ENCODE data around the gene SV2A. TPM values are rescaled to one million over a fixed set of nuclear protein-coding genes. Genes with fewer than 3 reads are reported as not detected.

SV2A gene
- total RNA-seq, 1 experiment from 2014 or later, result not detected

GRCh38 chr1:149949911-149950310 lies 32.3 kb upstream of the SV2A start:
- no peak overlapping the region for H3K4me3 Mint-ChIP-seq (ENCODE audit: unreplicated experiment)
- intact Hi-C loops (cut with micrococcal nuclease), result no loop called here
- TF ChIP-seq CTCF (IDR thresholded peaks at IDR 0.05; ENCODE audit: unreplicated experiment), result no peak
- CTCF ChIA-PET, result interaction anchor here (0.6 to 2.5 kb wide), 2 partner anchors 12 to 237 kb away, joined by 3 to 7 read pairs; no protein-coding TSS in a partner anchor
- H3K4me1 Mint-ChIP-seq (ENCODE audit: insufficient read depth, unreplicated experiment), result no peaks in the 10 kb centered on the region
- DNase-seq (ENCODE audit: unreplicated experiment), result no peak
- no peaks in the 10 kb centered on the region for H3K27me3 Mint-ChIP-seq (ENCODE audit: insufficient read depth, unreplicated experiment)
- no TSS peak for BruUV-seq (replicated peaks)
- peaks cover 75% of the 10 kb centered on the region for H3K36me3 Mint-ChIP-seq (ENCODE audit: insufficient read depth, unreplicated experiment)
- peak overlapping the region; percentile 20 for H3K27ac Mint-ChIP-seq (ENCODE audit: low read depth, unreplicated experiment)
- POLR2A ChIA-PET, result interaction anchor here (1.2 to 1.5 kb wide), 2 partner anchors 45 to 63 kb away, joined by 4 to 6 read pairs; a partner anchor contains a TSS
- no peaks in the 10 kb centered on the region for H3K9me3 Mint-ChIP-seq (ENCODE audit: unreplicated experiment)

- POLR2A ChIA-PET, result no interaction called here
- no peak for TF ChIP-seq CTCF (IDR thresholded peaks at IDR 0.05; ENCODE audit: unreplicated experiment)
- H3K4me1 Mint-ChIP-seq (ENCODE audit: insufficient read depth, unreplicated experiment), result peaks cover 12% of the 10 kb centered on the region
- no peak for DNase-seq (ENCODE audit: unreplicated experiment)
- H3K27ac Mint-ChIP-seq (ENCODE audit: low read depth, unreplicated experiment), result no peak overlapping the region
- BruUV-seq (replicated peaks), result no TSS peak
- intact Hi-C loops (cut with micrococcal nuclease), result no loop called here
- H3K36me3 Mint-ChIP-seq (ENCODE audit: insufficient read depth, unreplicated experiment), result peaks cover 69% of the 10 kb centered on the region
- CTCF ChIA-PET, result interaction anchor here (3.5 kb wide), 1 partner anchor 17 kb away, joined by 15 read pairs; no protein-coding TSS in a partner anchor
- no peaks in the 10 kb centered on the region for H3K9me3 Mint-ChIP-seq (ENCODE audit: unreplicated experiment)
- no peaks in the 10 kb centered on the region for H3K27me3 Mint-ChIP-seq (ENCODE audit: insufficient read depth, unreplicated experiment)
- no peak overlapping the region for H3K4me3 Mint-ChIP-seq (ENCODE audit: unreplicated experiment)
Observed at GRCh38 chr1:149945206-149945605, 27.6 kb upstream of the SV2A start.

GRCh38 chr1:149942885-149943284 lies 25.2 kb upstream of the SV2A start:
- H3K4me3 Mint-ChIP-seq (ENCODE audit: unreplicated experiment), result no peak overlapping the region
- ChIA-PET POLR2A (interaction anchor here (0.8 to 9.2 kb wide), 4 partner anchors 9 to 94 kb away, joined by 3 to 273 read pairs (median 6); partner anchors contain the start of gene SF3B4), CTCF (interaction anchor here (3.5 kb wide), 1 partner anchor 19 kb away, joined by 15 read pairs; no protein-coding TSS in a partner anchor)
- intact Hi-C loops (cut with micrococcal nuclease), result no loop called here
- H3K36me3 Mint-ChIP-seq (ENCODE audit: insufficient read depth, unreplicated experiment), result peaks cover 50% of the 10 kb centered on the region
- peaks cover 29% of the 10 kb centered on the region for H3K4me1 Mint-ChIP-seq (ENCODE audit: insufficient read depth, unreplicated experiment)
- no peaks in the 10 kb centered on the region for H3K9me3 Mint-ChIP-seq (ENCODE audit: unreplicated experiment)
- no peak for TF ChIP-seq CTCF (IDR thresholded peaks at IDR 0.05; ENCODE audit: unreplicated experiment)
- no peak for DNase-seq (ENCODE audit: unreplicated experiment)
- H3K27ac Mint-ChIP-seq (ENCODE audit: low read depth, unreplicated experiment), result peak overlapping the region; percentile 50
- BruUV-seq (replicated peaks), result TSS peak; percentile 17
- H3K27me3 Mint-ChIP-seq (ENCODE audit: insufficient read depth, unreplicated experiment), result no peaks in the 10 kb centered on the region

- intact Hi-C loops (cut with micrococcal nuclease), result no loop called here
- POLR2A ChIA-PET, result interaction anchor here (0.6 to 9.2 kb wide), 4 partner anchors 14 to 415 kb away, joined by 3 to 273 read pairs (median 6); partner anchors contain the start of gene SF3B4
- no peak for TF ChIP-seq CTCF (IDR thresholded peaks at IDR 0.05; ENCODE audit: unreplicated experiment)
- no TSS peak for BruUV-seq (replicated peaks)
- H3K27ac Mint-ChIP-seq (ENCODE audit: low read depth, unreplicated experiment), result no peak overlapping the region
- CTCF ChIA-PET, result interaction anchor here (3.5 kb wide), 1 partner anchor 20 kb away, joined by 15 read pairs; no protein-coding TSS in a partner anchor
- H3K9me3 Mint-ChIP-seq (ENCODE audit: unreplicated experiment), result no peaks in the 10 kb centered on the region
- H3K27me3 Mint-ChIP-seq (ENCODE audit: insufficient read depth, unreplicated experiment), result no peaks in the 10 kb centered on the region
- no peak overlapping the region for H3K4me3 Mint-ChIP-seq (ENCODE audit: unreplicated experiment)
- peaks cover 36% of the 10 kb centered on the region for H3K4me1 Mint-ChIP-seq (ENCODE audit: insufficient read depth, unreplicated experiment)
- peak; percentile 28 for DNase-seq (ENCODE audit: unreplicated experiment)
- H3K36me3 Mint-ChIP-seq (ENCODE audit: insufficient read depth, unreplicated experiment), result peaks cover 43% of the 10 kb centered on the region
Observed at GRCh38 chr1:149942207-149942606, 24.6 kb upstream of the SV2A start.
